ENCODE results near the gene BRIX1.

GRCh38 chr5:34944460-34945047 is 29.0 kb downstream of the BRIX1 start:
- TF ChIP-seq, protein P1, sequence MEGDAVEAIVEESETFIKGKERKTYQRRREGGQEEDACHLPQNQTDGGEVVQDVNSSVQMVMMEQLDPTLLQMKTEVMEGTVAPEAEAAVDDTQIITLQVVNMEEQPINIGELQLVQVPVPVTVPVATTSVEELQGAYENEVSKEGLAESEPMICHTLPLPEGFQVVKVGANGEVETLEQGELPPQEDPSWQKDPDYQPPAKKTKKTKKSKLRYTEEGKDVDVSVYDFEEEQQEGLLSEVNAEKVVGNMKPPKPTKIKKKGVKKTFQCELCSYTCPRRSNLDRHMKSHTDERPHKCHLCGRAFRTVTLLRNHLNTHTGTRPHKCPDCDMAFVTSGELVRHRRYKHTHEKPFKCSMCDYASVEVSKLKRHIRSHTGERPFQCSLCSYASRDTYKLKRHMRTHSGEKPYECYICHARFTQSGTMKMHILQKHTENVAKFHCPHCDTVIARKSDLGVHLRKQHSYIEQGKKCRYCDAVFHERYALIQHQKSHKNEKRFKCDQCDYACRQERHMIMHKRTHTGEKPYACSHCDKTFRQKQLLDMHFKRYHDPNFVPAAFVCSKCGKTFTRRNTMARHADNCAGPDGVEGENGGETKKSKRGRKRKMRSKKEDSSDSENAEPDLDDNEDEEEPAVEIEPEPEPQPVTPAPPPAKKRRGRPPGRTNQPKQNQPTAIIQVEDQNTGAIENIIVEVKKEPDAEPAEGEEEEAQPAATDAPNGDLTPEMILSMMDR (conservative IDR thresholded peaks at IDR 0.05 in 1 of 2, IDR thresholded peaks at IDR 0.05 in 1 of 2; ENCODE audit: extremely low read depth in 1 of 2, insufficient read depth in 1 of 2, low read depth in 1 of 2, low read length in 2 of 2), result no peak
- TF ChIP-seq EZH2 (IDR thresholded peaks at IDR 0.05; ENCODE audit: borderline replicate concordance, low read length), result no peak
